Adrenal gland (tissue), 5 donors: ENCODE results near the gene WFIKKN2.

ENCODE experiments used
- CTCF ChIP-seq, 6 experiments: fragments of 450-650 bp in 4 of 6; fragments of 200-600 bp in 2 of 6; sonication (generic) in 1 of 6; IDR thresholded peaks; 1 replicate in 5 of 6; 2 replicates in 1 of 6; pipeline versions ENCODE4 v1.5.1 to v1.8.0; 2016 to 2021; ENCODE audit warnings: antibody characterized with exemption in 6 of 6, mild to moderate bottlenecking in 2 of 6, moderate library complexity in 1 of 6
- POLR2A ChIP-seq, 2 donors: fragments of 450-650 bp; IDR thresholded peaks; one replicate each; pipeline ENCODE4 v1.6.1; 2017; ENCODE audit warnings: antibody characterized with exemption in 2 of 2, mild to moderate bottlenecking in 2 of 2, moderate library complexity in 1 of 2
- donor health status: DM: no; HTN: no; CAD: no.

GRCh38 chr17:50797135-50797810 is 38.1 kb upstream of the WFIKKN2 start:
- TF ChIP-seq POLR2A (IDR thresholded peaks at IDR 0.05) (no peak), CTCF (IDR thresholded peaks at IDR 0.05) (no peak)
